Peyer's patch (tissue), 4 donors: Measurements from ENCODE around the gene CELF4. TPM values are rescaled to one million over a fixed set of nuclear protein-coding genes. Genes with fewer than 3 reads are reported as not detected.

Experiments used
- DNase-seq, 3 donors: peaks; one replicate each; pipeline ENCODE4 v3.0.0-alpha.2; 2017 to 2019
- H3K27ac ChIP-seq, 4 donors: fragments of 200-600 bp; sonication (generic); one replicate each; pipeline ENCODE4 v1.5.1; 2016 to 2019
- H3K27me3 ChIP-seq, 2 donors: fragments of 200-600 bp; sonication (generic); one replicate each; pipeline ENCODE4 v1.5.1; 2019
- H3K36me3 ChIP-seq, 3 donors: fragments of 200-600 bp; sonication (generic); one replicate each; pipeline ENCODE4 v1.5.1; 2016 to 2019
- H3K4me1 ChIP-seq, 4 donors: fragments of 200-600 bp; sonication (generic); one replicate each; pipeline ENCODE4 v1.5.1; 2016 to 2019
- H3K4me3 ChIP-seq, 4 donors: fragments of 200-600 bp; sonication (generic); 1 replicate in 3 of 4; 2 replicates in 1 of 4; pipeline ENCODE4 v1.5.1; 2016 to 2019; ENCODE audit warnings: mild to moderate bottlenecking in 1 of 4
- H3K9me3 ChIP-seq, 4 donors: fragments of 200-600 bp; sonication (generic); one replicate each; pipeline ENCODE4 v1.5.1; 2016 to 2019; ENCODE audit warnings: mild to moderate bottlenecking in 1 of 4
- POLR2A ChIP-seq, 2 donors: fragments of 450-650 bp; IDR thresholded peaks; one replicate each; pipeline ENCODE4 v1.5.1; 2017; ENCODE audit warnings: antibody characterized with exemption in 2 of 2, mild to moderate bottlenecking in 2 of 2, moderate library complexity in 2 of 2
- total RNA-seq, 4 donors: library from RNA; depleted of rRNA; stranded (reverse); fragments of >200 nt; gene quantifications; one replicate each; pipeline ENCODE4 v1.1.0, GENCODE V29; 2016
- TF ChIP-seq, protein P1 (sequence below), 6 experiments: fragments of 450-650 bp in 4 of 6; fragments of 200-600 bp in 2 of 6; sonication (generic) in 1 of 6; IDR thresholded peaks; one replicate each; pipeline ENCODE4 v1.5.1; 2017 to 2019; ENCODE audit warnings: antibody characterized with exemption in 6 of 6, mild to moderate bottlenecking in 3 of 6, moderate library complexity in 1 of 6

Gene CELF4
- total RNA-seq, 4 donors from 2014 or later, result 0.35 to 4.8 TPM; not detected in 2

- H3K4me1 ChIP-seq, result peaks cover 0 to 5% (median 0%) of the 10 kb centered on the region in 4 donors
- H3K27ac ChIP-seq, result no peak overlapping the region
- no peak overlapping the region for H3K4me3 ChIP-seq
- no peaks in the 10 kb centered on the region for H3K27me3 ChIP-seq
- H3K9me3 ChIP-seq, result no peaks in the 10 kb centered on the region
- no peaks in the 10 kb centered on the region for H3K36me3 ChIP-seq
- DNase-seq, result no peak
- TF ChIP-seq POLR2A (IDR thresholded peaks at IDR 0.05), result no peak
- TF ChIP-seq, protein P1, sequence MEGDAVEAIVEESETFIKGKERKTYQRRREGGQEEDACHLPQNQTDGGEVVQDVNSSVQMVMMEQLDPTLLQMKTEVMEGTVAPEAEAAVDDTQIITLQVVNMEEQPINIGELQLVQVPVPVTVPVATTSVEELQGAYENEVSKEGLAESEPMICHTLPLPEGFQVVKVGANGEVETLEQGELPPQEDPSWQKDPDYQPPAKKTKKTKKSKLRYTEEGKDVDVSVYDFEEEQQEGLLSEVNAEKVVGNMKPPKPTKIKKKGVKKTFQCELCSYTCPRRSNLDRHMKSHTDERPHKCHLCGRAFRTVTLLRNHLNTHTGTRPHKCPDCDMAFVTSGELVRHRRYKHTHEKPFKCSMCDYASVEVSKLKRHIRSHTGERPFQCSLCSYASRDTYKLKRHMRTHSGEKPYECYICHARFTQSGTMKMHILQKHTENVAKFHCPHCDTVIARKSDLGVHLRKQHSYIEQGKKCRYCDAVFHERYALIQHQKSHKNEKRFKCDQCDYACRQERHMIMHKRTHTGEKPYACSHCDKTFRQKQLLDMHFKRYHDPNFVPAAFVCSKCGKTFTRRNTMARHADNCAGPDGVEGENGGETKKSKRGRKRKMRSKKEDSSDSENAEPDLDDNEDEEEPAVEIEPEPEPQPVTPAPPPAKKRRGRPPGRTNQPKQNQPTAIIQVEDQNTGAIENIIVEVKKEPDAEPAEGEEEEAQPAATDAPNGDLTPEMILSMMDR (IDR thresholded peaks at IDR 0.05), result no peak
Observed at GRCh38 chr18:37389684-37390368, 175.8 kb downstream of the CELF4 start.

DNA sequence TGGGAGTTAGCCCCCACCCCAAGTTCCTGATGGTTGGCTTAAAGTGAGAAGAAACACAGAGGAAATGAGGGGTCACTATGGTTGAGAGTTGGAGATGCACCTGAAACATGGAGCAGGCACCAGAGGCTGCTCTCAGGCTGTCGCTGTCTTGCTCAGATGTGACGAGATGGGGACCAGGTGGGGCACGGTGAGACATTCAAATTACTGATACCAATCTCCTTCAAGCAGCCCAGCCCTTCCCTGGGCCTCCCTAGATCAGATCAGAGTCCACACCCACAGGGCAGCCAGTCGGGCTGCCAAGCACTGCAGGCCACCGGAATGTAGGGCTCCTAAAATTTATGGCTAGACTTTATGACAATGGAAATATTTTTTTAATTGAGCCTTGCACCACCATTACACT, 176.6 kb downstream of the CELF4 start:
- H3K27me3 ChIP-seq, result no peaks in the 10 kb centered on the region
- DNase-seq, result no peak
- no peaks in the 10 kb centered on the region for H3K36me3 ChIP-seq
- TF ChIP-seq, protein P1 (IDR thresholded peaks at IDR 0.05), result no peak
- TF ChIP-seq POLR2A (IDR thresholded peaks at IDR 0.05), result no peak
- H3K4me3 ChIP-seq, result no peak overlapping the region
- no peaks in the 10 kb centered on the region for H3K9me3 ChIP-seq
- H3K27ac ChIP-seq, result no peak overlapping the region
- peaks cover 0 to 2% (median 0%) of the 10 kb centered on the region in 4 donors for H3K4me1 ChIP-seq

DNA sequence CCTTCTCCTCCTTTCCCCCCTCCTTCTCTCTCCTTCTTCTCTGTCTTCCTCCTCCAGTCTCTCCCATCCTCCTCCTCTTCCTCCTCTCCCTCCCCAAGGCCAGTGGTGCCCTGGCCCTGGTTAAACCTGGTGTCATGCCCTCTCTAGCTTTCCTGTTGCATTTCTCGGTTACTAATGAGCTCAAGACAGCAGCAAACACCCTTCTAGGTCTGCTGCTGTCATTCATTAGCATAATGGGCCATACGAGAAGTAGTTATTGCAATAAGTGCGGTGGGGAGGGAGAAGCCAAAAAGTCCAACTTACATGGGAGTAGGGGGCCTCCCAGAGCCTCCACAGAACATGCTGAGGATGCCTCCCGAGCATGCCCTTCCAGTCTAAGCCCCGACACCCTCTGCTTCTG, 177.2 kb downstream of the CELF4 start:
- no peaks in the 10 kb centered on the region for H3K27me3 ChIP-seq
- H3K9me3 ChIP-seq, result no peaks in the 10 kb centered on the region
- H3K27ac ChIP-seq, result no peak overlapping the region
- no peak for DNase-seq
- TF ChIP-seq, protein P1 (IDR thresholded peaks at IDR 0.05), result no peak
- TF ChIP-seq POLR2A (IDR thresholded peaks at IDR 0.05), result no peak
- no peaks in the 10 kb centered on the region for H3K36me3 ChIP-seq
- H3K4me3 ChIP-seq, result no peak overlapping the region
- no peaks in the 10 kb centered on the region for H3K4me1 ChIP-seq

DNA sequence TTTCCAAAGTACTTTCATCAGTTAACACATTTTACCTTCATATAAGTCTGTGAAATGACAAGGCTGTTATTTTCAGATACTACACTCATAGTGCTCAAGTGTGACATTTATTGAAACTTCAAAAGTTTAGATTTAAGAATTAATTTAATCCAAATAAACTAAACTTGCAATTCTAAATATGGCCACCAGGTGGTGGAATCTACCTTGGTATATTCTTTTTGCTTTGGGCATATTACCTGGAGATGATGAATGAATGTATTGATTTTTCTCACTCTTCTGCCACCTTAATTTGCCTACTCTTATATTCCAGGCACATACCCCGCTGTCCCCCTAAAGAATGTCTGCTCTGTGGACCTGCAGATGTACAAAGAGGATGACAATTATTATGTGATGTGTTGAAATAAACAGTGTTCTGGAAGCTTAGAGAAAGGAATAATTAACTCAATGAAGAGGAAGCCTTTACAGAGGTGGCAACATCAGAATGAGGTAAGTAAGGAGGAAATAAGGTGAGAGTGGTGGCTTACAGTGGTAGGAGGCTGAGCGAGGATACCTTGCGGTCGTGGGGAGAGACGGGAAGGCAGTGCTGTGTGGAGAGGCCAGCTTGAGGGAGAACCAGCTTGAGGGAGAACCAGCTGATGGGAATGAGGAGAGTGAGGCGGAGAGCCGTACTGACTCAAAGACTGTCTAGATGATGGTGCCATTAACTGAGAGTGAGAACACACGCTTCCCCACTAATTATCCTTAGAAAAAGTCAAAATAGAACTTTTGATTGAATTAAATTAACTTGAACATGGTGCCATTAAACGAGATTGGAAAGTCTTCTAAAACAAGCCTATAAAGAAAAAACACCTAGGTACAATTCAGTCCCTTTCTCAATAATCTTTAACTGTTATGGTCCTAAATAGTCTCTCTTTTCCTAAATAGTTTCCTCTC, 179.5 kb downstream of the CELF4 start:
- no peak for TF ChIP-seq POLR2A (IDR thresholded peaks at IDR 0.05)
- TF ChIP-seq, protein P1 (IDR thresholded peaks at IDR 0.05), result peak; percentile 21 to 73 (median 66)
- H3K27ac ChIP-seq, result no peak overlapping the region
- H3K27me3 ChIP-seq, result no peaks in the 10 kb centered on the region
- no peaks in the 10 kb centered on the region for H3K36me3 ChIP-seq
- H3K9me3 ChIP-seq, result no peaks in the 10 kb centered on the region
- DNase-seq, result no peak
- H3K4me1 ChIP-seq, result no peaks in the 10 kb centered on the region
- H3K4me3 ChIP-seq, result no peak overlapping the region

DNA sequence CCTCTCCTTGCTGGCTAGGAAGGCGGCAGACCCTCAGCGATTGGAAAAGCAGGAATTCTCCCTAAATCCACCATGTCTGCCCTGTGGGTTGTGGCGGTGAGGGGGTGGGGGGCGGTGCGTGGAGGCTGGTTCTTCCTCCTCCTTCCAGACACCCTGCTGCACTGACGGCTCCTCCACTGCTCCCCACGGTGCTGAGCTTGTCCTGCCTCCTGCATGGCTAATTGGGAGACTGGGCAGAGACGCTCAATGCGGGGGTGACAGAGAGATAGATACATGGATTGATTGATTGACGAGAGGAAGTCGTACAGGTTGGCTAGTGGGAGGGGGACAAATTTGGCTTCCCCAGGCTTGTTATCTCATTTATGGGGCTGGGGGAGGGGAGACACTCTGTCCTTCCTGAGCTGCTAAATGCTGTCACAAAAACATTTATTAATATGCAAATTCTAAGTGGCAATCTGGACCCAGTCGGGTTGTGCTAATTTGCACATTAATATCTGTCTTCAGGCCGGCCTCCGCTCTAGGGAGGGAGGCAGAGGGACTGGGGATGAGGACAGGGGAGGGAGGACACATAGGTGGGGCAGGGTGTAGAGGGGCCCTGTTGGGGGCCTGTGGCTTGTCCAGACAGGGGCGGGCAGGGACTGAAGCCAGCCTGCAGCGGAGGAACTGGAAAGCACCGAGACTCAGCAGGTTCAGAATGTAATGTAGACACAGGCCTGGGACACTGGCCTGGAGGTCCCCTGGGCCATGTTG, 181.6 kb downstream of the CELF4 start:
- Histone ChIP-seq H3K4me1 (no peaks in the 10 kb centered on the region), H3K4me3 (no peak overlapping the region), H3K36me3 (no peaks in the 10 kb centered on the region), H3K27ac (no peak overlapping the region), H3K9me3 (no peaks in the 10 kb centered on the region), H3K27me3 (no peaks in the 10 kb centered on the region)
- no peak for DNase-seq
- no peak for TF ChIP-seq POLR2A (IDR thresholded peaks at IDR 0.05)
- TF ChIP-seq, protein P1 (IDR thresholded peaks at IDR 0.05), result no peak
